HG02852 (cell line): ENCODE data around the gene TULP3.
"Not testable (repeated sequence)": the region's sequence is repeated elsewhere in the genome, so short reads cannot be mapped to it uniquely, and the experiment has no call there.

ENCODE experiments used
- ATAC-seq: cut with Tn5 transposase; IDR thresholded peaks from one replicate; pipeline ENCODE4 v1.9.1; 2021; ENCODE audit warnings: mild to moderate bottlenecking, moderate library complexity; ENCODE audit not compliant: unreplicated experiment

The TULP3 gene, protein sequence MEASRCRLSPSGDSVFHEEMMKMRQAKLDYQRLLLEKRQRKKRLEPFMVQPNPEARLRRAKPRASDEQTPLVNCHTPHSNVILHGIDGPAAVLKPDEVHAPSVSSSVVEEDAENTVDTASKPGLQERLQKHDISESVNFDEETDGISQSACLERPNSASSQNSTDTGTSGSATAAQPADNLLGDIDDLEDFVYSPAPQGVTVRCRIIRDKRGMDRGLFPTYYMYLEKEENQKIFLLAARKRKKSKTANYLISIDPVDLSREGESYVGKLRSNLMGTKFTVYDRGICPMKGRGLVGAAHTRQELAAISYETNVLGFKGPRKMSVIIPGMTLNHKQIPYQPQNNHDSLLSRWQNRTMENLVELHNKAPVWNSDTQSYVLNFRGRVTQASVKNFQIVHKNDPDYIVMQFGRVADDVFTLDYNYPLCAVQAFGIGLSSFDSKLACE

DNA sequence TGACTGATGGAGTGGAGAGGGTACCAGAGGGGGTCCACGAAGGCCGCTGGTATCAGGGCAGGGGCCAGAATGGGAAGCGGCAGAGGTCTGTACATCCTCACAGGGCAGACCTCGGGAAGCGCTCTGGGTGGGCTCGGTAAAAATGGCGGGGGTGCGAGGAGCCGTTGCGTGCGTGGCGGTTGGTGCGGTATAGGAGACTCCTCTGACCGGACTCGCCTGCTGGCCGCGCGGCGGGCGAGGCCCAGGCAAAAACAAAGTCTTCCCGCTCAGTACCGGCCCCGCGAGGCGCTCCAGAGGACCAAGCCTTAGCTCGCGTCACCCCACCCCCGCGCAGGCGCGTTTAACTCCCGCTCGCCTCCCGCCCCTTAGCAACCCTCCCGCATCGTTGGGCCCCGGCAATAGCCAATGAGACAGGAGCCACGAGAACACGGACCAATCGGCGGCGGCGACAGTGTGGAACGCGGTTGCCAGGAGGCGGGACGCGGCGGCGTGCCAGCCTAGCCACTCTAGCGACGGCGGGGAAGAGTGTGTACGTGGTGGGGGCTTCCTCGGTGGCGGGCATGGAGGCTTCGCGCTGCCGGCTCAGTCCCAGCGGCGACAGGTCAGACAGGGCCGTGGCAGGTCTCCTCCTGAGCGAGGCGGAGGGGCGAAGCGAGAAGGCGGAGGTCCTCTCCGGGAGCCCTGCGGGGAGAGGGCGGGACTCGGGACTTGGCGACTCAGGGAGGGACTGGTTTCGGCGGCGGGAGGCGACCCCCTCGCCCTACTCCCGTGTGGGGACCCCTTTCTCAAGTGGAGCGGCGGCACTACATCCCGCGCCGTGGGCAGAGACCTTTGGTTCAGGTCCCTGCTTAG, at the start of gene TULP3:
TULP3 (plus strand) TSS at position 504 of the 852 bp plus-strand sequence; CDS start at position 561, 57 bp downstream.
- peak; percentile 99 for ATAC-seq

DNA sequence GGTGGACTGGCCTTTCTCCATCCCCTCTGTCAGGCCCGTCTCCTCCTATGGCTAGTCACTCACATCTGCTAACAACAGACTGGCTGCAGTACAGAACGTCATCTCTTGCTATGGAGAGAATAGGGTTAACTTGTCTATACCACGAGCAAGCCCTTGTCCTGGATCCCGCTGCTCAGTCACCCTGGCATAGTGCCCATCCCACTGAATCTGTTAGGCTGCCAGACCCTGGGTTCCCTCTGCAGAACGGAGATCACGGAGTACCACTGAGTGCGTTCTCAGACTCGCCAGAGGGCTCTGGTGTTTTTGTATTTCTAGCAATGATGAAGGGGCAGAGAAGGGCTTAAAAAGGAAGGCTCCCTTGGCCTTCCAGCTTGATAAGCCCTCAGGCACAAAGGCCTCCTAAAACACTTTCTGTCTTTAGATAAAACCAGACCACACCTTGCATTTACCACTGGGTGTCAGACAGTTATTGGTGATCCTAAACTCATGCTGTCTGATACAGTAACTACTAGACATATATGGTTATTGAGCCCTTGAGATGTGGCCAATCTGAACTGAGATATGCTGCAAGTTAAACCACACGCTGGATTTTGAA, 49.5 kb upstream of the TULP3 start:
- ATAC-seq: no peak

DNA sequence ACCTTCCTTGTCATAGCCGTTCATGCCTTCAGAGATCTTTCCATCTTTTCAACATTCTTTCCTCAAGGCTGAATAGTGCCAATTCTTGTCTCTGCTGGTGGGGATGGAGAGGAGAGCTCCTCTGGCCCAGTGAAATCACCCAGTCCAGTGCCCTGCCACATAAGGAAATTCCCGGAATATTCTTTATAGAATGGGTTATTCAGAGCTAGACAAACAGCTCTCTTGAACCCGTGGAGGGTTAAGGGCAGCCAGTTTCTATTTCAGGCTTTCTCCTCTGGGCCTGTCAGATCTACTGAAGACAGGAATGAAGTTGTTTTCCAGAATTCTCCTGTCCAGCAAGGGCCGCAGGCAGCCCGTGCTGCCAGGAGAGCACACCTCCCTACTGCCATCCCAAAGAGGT, 47.7 kb upstream of the TULP3 start:
- no peak for ATAC-seq

DNA sequence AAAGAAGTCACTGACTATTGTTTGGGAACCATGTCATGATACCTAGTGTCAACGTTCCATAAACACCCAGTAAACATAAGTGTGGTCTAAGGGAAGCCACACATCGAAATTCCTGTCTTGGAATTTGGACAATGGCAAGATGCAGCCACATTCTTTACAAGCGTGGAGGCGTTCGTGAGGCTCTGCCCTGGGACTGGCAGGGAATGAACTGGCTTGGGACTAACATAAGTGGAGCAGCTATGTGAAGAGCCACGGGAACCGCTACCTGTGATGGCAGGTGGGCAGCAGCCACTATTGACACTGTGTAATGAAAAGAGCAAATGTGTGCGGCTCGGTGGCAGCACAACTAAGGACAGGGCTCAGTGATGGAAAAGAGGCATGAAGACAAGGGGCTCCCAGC, 45.9 kb upstream of the TULP3 start:
- no peak for ATAC-seq

DNA sequence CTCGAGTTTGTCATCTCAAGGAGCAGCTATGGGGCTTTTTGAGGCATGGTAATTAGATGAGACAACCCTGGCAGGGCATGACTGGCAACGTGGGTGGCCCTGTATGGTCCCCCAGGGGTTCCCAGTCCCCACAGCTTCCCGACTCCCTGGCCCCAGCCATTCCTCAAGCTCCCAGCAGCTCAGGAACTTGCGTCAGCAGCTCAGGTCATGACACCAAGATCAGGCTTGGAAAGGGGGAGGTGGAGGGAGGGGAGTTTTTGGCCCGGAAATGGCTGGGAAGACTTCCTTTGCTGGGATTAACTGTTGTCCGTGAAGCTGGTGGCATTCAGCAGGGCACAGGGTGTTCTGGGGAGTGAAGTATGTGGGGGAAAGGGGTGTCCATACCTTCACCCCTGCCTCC, 45.4 kb upstream of the TULP3 start:
- ATAC-seq: no peak

DNA sequence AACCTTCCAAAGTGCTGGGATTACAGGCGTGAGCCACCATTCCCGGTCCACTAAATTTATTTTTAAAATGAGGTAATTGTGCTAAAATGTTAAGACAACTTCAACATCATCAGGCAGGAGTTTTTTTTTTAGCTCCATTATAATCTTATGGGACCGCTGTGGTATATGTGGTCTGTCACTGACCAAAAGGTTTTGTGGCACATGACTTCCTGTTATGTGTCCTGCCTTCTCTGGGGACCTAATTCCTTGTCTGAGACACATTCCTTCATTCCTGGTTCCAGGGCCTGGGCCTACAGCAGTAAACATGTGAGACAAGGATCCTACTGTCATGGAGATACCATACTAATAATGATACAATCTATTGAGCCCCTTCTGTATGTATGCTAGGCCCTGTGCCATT, 38.8 kb upstream of the TULP3 start:
- ATAC-seq: no peak

DNA sequence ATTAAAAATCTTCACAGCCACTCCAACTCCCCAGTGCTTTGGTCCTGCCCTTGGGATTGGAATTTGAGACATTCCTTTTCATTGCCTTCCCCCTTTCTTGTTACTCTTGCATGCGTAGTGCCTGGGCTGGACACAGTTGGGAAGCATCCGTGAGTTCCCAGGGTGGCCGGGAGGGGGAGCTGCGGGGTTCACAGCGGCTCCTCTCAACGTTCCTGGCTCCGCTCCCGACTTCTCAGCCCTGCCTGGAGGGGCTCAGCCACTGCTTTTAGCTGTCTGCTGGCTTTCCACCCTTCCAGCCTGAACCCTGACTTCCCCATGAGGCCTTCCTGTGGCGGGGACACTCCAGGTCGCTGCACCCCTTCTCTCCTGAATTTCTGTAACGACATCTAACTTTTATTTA, 37.1 kb upstream of the TULP3 start:
- ATAC-seq: no peak

DNA sequence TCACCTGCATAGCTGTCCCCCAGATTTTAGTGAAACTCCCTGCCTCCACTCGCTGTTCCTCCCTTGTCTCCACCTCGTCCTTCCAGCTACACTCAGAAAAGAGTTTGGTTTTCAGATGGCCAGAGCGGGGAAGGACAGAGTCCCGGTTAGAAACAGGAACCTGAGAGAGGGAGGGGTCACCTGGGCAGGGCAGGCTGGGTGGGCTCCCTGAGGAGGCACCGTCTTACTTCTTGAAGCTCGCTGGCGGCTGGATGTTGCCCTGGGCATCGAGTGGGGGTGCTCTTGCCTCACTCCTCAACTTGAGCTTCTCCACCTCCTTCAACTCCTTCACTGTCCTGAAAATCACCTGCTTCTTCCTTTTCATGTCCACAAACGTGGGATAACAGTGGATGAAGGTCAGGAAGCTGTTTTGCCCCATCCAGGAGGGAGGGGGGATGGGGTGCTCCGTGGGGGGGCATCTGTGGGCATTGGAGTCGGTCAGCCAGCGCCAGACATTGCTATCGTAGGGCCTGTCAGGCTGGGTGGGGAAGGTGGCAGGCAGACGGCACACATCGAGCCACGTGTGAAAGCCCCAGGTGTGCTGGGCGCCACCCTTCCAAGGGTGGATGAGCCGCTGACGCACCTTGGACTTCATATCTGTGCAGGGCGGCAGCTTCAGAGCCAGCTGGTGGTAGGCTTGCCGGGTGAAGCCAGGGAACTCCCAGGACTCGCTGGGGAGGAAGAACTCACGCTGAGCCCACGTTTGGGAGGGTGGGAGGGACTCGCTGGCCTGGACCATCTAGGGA, 35.8 kb upstream of the TULP3 start:
- no peak for ATAC-seq

DNA sequence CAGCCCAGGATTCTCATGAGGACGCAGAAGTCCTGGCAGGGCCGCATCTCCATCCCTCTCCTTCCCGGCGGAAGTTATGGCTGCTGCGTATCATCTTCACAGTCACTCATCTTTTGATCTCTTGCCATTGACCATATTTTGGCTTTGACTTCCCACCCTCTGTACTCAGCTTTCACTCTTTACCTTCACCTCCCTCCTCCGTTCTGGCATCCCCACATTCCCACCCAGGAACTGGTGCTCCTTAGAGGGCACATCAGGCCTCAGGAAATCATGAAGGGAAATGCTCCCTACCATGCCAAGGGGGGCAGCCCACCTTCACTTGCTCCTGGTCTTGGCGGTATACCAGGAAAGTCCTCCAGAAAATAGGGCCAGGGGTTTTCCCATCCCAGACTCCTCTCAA, 35.1 kb upstream of the TULP3 start:
- no peak for ATAC-seq

DNA sequence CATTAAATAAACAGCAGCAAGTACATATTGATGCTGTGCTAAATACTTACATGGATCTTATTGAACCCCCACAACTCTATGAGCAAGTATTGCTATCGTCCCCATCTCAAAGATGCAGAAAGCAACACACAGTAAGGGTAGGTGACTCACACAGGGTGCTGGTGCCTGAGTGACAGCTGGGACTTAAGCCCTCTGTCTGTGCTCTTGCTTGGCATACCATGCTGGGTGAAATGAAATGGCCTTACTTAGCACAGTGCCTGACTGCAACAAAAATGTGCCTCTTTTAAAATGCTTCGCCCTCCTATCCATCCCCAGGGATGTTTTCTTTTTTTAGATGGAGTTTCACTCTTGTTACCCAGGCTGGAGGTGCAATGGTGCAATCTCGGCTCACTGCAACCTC, 34.6 kb upstream of the TULP3 start:
- ATAC-seq: no peak

DNA sequence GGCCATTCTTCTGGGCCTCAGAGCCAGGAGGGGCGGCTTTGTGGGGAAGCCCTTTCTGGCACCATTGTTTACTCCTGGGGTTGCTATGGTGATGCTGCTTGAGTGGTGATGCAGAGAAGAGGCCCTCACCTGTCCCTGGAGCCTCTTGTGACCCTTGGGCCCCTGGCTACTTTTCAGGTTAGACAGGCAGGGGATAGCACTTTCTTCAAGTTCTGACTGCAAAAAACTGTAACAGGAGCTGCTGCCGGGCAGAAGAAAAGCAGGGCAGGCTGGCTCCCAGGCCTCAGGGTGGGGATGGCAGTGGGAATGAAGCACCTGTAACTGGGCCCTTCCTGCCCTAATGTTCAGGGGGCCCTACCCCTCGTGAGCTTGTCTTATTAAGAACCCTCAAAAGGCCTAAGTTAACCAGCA, 33.7 kb upstream of the TULP3 start, which contains the start of gene TEX52:
TEX52 (minus strand) TSS at position 19 of the 411 bp plus-strand sequence; CDS start at position 6, 13 bp downstream.
- no peak for ATAC-seq

DNA sequence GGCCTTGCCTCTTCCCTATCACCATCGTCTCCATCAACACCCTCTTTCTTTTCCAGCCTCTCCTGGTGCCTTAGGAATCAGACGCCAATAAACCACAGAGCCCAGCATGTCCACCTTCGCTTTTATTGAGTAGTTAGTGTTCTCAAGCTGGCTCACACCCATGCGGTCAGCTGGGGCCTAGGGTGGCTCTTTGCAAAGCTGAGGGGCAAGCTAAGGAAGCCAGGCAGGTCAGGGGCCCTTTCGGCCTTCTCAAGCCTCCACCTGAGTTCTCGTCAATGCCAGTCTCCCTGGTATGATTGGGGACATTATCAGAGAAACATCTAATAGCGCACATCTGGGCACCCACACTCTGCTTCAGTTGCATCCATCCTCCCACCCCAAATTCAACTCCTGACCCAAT, 33.1 kb upstream of the TULP3 start:
- ATAC-seq: no peak

DNA sequence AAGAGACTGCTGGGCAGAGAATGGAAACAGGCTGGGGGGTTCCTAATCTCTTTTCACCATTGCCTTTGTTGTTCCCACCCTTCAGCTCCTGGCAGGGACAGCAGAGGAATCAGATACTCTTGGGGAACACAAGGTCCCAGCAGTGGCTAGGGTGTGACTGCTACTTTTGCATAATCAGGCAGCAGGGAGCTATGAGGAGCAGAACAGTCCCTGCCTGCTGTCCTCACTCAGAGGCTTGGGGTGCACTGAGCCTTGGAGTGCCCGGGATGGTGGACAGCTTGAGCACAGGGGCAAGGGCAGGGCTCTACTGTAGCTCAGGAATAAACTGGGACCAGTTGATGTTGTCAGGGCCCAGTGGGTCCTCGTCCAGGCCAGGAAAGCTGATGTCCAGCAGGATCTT, 32.4 kb upstream of the TULP3 start:
- ATAC-seq: no peak

DNA sequence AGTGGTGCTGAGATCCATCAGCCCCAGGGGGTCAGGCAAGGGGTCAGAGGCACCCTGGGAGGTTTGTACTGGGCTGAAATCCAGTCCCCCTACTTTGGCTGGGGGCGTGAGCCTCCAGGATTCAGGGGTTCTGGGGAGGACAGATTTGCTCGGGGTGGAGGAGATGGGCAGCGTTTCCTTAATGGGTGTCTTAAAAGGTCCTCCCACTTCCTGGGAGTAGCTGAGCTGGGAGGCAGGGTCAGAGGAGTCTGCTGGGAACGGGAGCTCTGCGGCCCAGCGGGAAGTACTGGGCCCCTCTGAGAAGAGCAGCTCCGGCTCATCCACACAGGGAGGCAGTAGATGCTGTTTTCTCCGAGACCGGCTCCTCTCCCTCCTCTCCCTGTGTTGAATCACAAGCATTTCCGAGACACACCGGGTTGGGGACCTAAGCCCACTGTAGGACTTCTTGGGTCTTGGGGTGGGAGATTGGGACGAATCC, 31.7 kb upstream of the TULP3 start:
- ATAC-seq: no peak

DNA sequence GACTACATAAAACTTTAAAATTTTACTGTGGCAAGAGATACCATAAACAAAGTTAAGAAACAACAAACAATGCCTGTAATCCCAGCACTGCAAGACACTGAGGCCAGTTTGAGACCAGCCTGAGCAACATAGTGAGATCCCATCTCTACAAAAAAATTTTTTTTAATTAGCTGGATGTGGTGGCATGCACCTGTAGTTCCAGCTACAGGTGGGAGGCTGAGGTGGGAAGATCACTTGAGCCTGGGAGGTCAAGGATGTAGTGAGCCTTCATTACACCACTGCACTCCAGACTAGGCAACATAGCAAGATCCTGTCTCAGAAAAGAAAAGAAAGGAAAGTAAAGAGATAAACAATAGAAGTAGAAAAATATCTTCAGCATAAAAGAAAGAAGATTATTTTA, 30.5 kb upstream of the TULP3 start:
- ATAC-seq: no peak

DNA sequence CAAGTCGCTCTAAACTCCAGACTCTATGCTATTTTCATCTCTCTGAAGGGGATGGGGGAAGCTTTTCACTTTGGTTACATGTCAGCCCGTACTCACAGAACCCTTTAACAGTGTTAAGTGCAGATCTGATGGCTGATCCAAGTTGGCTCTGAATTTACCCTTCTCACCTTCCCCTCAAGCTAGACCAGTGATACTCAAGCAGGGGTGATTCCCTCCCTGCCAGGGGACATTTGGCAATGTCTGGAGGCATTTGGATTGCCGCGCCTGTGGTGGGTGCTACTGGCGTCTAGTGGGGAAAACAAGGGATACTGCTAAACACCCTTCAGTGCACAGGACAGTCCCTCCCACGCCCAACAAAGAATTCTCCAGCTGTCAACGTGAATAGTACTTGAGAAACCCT, 27.8 kb upstream of the TULP3 start:
- ATAC-seq: no peak

DNA sequence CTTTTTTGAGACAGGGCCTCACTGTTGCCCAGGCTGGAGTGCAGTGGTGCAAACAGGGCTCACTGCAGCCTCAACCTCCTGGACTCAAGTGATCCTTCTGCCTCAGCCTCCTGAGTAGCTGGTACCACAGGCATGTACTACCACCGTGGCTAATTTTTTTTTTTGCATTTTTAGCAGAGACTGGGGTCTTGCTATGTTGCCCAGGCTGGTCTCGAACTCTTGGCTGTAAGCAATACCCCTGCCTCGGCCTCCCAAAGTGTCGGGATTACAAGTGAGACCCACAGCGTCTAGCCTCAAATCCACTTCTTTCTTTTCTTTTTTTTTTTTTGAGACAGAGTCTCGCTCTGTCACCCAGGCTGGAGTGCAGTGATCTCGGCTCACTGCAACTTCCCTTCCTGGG, 27.3 kb upstream of the TULP3 start:
- ATAC-seq: not testable (repeated sequence)

DNA sequence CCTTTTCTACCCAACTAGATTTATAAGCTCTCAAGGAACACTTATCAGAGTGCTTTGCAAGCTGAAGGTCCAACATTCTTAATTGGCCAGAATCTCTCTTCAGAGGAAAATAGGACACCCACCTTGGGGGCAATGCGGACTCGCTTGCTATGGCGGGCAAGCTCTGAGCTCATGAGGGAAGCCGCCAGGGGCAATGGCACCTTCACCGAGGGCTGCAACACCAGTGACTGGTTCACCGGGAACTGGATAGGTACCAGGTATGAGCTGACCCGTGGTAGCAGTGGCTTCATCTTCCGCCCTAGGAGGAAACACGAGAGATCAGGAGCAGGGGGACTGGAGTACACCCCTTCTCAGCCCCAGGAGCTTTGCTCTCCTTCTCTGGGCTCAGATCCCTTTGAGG, 26.5 kb upstream of the TULP3 start:
- ATAC-seq: no peak

DNA sequence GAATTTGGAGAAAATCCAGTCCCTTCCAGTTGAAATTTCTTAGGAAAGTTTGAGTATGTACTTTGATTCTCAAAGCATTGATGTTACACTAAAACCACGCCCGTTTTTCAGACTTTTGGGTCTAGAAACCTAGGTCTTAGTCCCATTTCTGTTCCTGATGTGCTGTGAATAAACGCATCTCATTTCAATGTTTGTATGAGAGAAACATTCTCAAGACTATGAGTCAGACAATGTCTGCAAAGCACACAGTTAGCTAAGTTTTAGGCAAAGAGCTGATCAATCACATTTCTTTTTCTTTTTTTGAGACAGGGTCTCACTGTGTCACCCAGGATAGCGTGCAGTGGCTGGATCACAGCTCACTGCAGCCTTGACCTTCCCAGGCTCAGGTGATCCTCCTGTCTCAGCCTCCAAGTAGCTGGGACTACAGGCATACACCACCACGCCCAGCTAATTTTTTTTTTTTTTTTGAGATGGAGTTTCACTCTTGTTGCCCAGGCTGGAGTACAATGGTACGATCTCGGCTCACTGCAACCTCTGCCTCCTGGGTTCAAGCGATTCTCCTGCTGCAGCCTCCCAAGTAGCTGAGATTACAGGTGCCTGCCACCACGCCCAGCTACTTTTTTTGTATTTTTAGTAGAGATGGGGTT, 21.6 kb upstream of the TULP3 start:
- not testable (repeated sequence) for ATAC-seq

DNA sequence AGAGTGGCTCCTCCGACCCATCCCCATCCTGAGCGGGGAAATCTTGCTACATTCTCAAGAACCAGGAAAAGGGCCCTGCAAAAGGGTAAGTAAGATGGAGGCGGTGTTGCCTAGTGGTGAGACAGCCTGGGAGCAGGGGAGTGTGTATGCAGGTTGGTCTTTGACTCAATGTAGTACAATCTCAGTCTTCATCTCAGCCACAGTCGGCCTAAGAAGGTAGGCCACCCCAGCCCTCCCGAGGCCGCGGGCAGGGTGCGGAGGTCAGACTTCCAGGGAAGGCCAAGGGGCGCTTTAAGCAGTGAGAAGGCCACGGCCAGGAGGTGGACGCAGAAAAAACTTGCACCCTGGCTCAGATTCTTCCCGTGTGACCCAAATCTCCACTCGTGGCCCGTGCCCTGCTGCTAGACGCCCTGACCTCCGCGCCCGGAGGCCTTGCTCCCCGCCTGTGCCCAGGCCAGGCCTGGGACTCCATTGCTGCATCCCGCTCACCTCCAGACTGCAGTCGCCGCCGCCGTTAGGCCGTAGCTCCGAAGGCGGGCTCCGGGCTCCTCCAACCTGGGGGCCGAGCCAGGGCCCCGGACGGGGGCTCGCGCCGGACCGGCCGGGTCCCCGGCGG, 14.2 kb upstream of the TULP3 start:
- peak; percentile 46 for ATAC-seq
